Tibial nerve (tissue), 4 donors: ENCODE data around the gene RNF151.

Experiments
- EP300 ChIP-seq, 2 donors: sonication (generic); formaldehyde crosslinking; IDR thresholded peaks; one replicate each; pipeline ENCODE4 v1.6.1; 2017; ENCODE audit warnings: antibody characterized with exemption in 2 of 2, mild to moderate bottlenecking in 1 of 2
- POLR2A ChIP-seq, 2 donors: fragments of 450-650 bp; IDR thresholded peaks; one replicate each; pipeline ENCODE4 v1.6.1; 2017; ENCODE audit warnings: antibody characterized with exemption in 2 of 2, mild to moderate bottlenecking in 2 of 2, moderate library complexity in 2 of 2
- TF ChIP-seq, protein P1 (sequence below), 5 experiments: fragments of 200-600 bp in 3 of 5; fragments of 450-650 bp in 2 of 5; sonication (generic) in 3 of 5; IDR thresholded peaks; one replicate each; pipeline ENCODE4 v1.5.1; 2016 to 2019; ENCODE audit warnings: antibody characterized with exemption in 5 of 5, mild to moderate bottlenecking in 3 of 5, moderate library complexity in 2 of 5

DNA sequence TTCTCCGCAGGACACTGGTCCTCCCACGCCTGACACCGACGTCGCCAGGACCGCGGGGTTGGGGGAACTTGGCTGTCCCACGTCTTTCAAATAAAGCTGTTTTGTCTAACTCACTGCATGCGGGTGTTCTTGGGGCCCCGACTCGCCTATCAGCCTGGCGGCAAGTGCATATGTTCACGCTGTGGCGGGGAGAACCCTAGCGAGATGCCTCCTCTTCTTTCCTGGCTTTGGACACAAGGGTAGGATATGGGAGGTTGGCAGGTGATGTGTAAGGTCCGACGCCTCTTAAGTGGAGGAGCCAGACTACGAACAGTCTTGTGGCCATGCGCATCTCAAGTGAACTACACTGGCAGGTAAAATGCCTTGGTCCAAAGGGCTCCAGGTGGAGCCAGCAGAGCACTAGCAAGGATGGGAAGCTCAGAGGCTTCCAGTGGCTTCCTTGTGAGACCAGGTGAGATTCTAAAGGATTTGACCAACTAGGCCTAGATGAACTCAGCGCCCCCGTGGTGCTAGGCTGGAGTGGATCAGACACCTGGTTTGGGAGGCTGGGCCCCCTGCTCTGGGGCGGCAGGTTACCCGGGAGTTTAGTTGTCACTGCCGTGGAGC lies 1.2 kb upstream of the RNF151 start:
- no peak for TF ChIP-seq POLR2A (IDR thresholded peaks at IDR 0.05)
- TF ChIP-seq, protein P1, sequence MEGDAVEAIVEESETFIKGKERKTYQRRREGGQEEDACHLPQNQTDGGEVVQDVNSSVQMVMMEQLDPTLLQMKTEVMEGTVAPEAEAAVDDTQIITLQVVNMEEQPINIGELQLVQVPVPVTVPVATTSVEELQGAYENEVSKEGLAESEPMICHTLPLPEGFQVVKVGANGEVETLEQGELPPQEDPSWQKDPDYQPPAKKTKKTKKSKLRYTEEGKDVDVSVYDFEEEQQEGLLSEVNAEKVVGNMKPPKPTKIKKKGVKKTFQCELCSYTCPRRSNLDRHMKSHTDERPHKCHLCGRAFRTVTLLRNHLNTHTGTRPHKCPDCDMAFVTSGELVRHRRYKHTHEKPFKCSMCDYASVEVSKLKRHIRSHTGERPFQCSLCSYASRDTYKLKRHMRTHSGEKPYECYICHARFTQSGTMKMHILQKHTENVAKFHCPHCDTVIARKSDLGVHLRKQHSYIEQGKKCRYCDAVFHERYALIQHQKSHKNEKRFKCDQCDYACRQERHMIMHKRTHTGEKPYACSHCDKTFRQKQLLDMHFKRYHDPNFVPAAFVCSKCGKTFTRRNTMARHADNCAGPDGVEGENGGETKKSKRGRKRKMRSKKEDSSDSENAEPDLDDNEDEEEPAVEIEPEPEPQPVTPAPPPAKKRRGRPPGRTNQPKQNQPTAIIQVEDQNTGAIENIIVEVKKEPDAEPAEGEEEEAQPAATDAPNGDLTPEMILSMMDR (IDR thresholded peaks at IDR 0.05) = no peak
- TF ChIP-seq EP300 (IDR thresholded peaks at IDR 0.05) = no peak
